Measurements from ENCODE around the gene CCDC7.
"Not testable (repeated sequence)": the region's sequence is repeated elsewhere in the genome, so short reads cannot be mapped to it uniquely, and the experiment has no call there.

DNA sequence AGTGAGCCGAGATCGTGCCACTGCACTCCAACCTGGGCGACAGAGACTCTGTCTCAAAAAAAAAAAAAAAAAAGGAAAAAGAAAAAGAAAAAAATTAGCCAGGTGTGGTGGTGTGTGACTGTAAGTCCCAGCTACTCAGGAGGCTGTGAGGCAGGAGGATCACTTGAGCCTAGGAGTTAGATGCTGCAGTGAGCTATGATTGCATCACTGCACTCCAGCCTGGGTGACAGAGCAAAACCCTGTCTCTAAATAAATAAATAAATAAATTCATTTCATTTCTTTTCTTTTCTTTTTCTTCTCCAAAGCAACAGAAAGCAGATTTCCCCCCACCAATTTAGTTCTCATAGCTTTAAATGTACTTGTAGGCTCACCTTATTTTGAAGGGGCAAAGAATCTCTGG lies 48.8 kb upstream of the CCDC7 start:
- TF ChIP-seq, protein P1, sequence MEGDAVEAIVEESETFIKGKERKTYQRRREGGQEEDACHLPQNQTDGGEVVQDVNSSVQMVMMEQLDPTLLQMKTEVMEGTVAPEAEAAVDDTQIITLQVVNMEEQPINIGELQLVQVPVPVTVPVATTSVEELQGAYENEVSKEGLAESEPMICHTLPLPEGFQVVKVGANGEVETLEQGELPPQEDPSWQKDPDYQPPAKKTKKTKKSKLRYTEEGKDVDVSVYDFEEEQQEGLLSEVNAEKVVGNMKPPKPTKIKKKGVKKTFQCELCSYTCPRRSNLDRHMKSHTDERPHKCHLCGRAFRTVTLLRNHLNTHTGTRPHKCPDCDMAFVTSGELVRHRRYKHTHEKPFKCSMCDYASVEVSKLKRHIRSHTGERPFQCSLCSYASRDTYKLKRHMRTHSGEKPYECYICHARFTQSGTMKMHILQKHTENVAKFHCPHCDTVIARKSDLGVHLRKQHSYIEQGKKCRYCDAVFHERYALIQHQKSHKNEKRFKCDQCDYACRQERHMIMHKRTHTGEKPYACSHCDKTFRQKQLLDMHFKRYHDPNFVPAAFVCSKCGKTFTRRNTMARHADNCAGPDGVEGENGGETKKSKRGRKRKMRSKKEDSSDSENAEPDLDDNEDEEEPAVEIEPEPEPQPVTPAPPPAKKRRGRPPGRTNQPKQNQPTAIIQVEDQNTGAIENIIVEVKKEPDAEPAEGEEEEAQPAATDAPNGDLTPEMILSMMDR (IDR thresholded peaks at IDR 0.05; ENCODE audit: poor library complexity) = not testable (repeated sequence)
- not testable (repeated sequence) for TF ChIP-seq EZH2 (IDR thresholded peaks at IDR 0.05; ENCODE audit: borderline replicate concordance); EZH2phosphoT487 (IDR thresholded peaks at IDR 0.05; ENCODE audit: low read depth, severe bottlenecking, unreplicated experiment)
